Germinal center (tissue), 1 donor: ENCODE measurements around the gene OAS1.
"Not testable (repeated sequence)": the region's sequence is repeated elsewhere in the genome, so short reads cannot be mapped to it uniquely, and the experiment has no call there.

Experiments used
- DNase-seq: peaks from one replicate; pipeline ENCODE4 v3.0.0; 2012; ENCODE audit warnings: mixed read lengths, low spot score

OAS1 gene

DNA sequence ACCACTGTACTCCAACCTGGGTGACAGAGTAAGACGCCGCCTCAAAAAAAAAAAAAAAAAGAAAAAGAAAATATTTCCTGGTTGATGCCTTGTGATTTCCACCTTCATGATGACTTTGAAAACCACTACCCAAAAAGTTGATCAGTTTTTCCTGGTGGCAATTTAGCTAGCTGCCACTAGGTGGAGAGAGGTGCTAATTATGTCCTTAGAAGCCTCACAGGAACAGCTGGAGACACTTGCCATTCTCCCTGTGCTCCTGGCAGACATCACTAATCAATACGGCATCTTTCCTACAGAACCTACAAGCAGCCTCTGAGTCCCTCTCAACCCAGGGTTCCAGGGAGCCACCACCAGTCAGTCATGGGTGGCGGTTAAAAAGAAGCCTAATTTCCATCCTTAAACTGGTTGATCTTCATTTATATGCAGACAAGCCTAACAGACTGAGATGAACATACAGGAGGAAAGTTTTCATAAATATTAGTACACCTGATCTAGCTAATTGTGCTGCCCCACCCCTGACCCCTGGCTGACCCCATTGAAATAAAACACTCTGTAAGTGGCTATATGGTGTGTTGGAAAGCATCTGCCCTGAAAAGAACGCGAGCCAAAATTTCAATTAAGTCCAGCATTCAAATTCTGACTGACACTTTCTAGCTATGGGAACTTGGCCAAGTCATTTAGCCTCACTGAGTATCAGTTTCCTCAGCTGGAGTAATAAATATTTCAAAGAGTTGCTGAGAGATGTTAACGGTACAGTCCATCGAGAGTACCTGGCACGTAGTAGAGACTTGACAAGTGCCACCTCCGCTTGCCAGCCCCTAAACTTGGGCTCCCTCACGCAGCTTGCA lies 6.2 kb upstream of the OAS1 start:
- DNase-seq: peak; percentile 50

DNA sequence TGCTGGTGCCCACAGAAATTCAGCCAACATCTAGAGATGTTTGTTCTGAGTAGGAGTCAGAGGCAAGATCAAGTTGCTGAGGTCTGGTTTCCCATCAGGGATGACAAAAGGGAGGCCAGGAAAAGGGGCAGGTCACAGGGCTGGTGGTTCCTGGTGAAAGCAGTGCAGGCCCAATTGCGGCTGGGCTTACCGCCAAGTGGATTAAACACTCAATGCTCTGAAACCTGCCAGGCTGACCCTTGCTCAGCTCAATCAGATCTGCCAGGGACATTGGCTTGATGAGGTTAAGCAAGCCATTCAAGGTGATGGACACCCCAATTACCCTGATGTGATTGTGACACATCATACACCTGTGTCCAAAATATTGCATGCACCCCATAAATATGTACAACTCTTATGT lies 5.5 kb upstream of the OAS1 start:
- DNase-seq: no peak

DNA sequence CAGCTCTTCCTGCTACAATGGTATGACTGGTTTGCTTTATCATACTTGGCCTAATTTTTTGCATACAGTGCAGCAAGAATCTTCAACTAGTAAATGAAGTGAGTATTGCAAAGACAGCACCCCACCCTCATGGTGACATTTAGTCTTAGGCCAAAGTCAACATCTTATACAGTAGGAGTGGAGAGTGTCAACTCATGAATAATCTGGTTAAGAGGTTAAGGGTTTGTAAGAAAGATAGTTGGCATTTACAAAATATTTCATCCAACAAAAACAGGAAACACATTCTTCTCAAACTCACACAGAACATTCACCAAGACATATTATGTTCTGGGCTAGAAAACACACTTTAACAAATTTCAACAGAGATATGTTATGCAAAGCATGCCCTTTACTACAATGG lies 2.2 kb upstream of the OAS1 start:
- no peak for DNase-seq

DNA sequence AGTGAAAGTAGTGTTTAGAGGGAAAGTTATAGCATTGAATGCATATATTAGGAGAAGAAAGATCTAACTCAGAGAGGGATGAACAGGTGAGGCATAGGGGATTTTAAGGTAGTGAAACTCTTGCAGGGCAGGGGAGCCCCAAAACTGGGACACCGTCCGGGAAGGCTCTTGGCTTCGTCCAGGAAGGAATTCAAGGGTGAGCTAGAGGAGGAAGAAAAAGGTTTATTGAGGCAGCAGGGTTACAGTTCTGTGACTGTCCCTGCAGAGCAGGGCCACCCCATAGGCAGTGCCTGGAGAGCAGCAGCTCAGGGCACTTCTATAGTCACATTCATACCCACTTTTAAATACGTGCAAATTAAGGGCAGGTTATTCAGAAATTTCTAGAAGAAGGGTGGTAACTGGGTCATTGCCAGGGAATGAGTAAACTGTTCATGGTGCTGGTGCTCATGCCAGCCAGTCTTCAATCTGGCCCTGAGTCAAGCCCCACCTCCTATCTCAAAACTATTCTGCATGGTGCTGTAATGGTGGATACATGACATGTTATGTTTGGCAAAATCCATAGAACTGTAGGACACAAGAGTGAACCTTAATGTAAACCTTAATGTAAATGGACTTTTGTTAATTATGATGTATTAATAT lies 1.2 kb upstream of the OAS1 start:
- no peak for DNase-seq

DNA sequence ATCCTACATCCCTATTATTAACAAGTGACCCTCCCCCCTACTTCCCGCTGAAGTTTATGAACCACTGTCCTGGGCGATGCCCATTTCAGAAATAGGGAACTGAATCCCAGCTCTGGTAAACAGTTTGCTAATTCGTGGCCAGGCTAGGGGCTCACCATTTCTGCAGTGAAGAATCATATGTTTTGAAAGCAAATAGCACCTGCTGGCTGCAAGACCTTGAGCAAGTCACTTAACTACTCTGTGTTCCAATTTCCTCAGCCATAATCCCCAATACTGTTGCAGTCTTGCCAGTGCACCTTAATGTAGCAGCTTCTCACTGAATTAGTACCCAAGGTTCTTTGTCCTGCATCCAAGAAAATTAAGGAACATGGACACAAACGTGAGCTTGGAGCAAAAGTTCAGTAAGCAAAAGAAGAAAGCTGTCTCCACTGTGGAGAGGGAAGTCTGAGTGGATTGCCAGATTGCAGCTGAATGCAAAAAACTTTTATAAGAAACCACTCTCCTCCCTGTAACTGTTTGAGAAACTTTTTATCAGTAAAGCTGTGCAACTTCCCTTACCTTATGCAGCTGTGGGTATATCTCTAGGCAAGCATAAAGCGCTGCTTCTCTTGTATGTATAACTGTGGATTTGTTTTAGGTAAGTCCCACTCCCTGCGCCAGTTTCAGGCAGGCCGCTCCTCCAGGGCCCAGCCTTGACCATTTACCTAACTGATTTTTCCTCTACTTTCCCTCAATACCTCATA lies 824 bp downstream of the OAS1 start:
- peak; percentile 45 for DNase-seq

DNA sequence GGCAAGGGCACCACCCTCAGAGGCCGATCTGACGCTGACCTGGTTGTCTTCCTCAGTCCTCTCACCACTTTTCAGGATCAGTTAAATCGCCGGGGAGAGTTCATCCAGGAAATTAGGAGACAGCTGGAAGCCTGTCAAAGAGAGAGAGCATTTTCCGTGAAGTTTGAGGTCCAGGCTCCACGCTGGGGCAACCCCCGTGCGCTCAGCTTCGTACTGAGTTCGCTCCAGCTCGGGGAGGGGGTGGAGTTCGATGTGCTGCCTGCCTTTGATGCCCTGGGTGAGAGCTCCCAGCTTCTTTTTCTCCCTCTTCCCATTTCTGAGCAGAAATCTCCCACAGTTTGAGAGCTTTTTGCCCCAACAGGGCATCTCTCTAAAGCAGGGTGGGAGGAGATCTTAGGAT lies 1.8 kb downstream of the OAS1 start:
- no peak for DNase-seq

DNA sequence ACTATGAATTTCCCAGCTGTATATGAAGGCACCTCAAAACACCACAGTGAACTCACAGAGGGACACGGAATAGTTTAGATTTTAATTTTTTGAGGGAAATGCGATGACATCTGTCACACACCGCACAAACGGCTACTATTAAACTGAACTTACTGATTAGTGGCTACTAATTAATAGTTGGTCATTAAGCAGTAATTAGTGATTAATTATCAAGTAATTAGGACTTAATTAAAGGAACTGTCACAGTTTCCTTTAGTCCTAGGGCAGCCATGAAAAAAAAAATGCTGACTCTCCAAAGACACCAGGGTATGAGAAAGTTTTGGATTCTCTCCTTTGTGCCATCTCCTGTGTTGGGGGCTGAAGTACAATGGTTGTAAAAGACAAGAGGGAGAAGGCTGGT lies 2.9 kb downstream of the OAS1 start:
- no peak for DNase-seq

DNA sequence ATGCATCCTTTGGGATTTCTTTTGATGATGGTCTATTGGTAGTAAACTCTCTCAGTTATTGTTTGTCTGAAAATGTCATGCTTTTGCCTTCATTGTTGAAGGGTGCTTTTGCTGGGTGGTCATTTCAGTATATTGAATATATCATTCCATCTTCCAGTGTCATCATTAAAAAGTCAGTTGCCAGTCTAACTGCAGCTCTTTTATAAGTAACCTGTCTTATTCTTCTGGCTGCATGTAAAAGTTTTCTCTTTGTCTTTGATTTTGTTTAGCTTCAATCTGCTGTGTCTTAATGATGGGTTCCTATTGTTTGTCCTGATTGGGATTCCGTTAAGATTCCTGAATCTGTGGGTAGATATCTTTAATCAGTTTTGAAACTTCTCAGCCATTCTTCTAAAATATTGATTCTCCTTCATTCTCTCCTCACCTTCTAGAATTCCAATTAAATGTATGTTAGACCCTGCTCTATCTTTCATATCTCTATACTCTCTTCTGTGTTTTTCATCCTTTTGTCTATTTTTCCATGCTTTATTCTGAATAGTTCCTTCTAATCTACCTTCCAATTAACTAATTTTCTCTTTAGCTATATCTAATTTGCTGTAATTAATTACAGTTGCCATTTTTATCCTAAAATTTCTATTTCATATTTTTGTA lies 6.4 kb downstream of the OAS1 start:
- no peak for DNase-seq

DNA sequence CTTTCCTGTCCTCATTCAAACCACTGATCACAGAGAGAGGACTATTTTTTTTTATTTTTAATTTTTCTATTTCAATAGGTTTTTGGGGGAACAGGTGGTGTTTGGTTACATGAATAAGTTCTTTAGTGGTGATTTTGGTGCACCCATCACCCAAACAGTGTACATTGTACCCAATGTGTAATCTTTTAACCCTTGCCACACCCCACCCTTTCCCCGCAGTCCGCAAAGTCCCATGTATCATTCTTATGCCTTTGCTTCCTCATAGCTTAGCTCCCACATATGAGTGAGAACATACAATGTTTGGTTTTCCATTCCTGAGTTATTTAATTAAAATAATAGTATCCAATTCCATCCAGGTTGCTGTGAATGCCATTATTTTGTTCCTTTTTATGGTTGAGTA lies 7.1 kb downstream of the OAS1 start:
- DNase-seq: not testable (repeated sequence)

DNA sequence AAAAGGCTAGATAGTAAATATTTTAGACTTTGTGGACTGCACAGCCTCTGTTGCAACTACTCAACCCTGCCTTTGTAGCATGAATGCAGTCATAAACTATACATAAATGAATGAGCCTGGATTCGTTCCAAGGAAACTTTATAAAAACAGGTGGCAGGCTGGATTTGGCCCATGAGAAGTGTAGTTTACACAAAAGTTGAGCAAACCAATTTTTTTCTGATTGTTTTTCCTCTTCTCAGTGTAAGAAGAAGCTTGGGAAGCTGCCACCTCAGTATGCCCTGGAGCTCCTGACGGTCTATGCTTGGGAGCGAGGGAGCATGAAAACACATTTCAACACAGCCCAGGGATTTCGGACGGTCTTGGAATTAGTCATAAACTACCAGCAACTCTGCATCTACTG lies 9.5 kb downstream of the OAS1 start:
- DNase-seq: no peak

DNA sequence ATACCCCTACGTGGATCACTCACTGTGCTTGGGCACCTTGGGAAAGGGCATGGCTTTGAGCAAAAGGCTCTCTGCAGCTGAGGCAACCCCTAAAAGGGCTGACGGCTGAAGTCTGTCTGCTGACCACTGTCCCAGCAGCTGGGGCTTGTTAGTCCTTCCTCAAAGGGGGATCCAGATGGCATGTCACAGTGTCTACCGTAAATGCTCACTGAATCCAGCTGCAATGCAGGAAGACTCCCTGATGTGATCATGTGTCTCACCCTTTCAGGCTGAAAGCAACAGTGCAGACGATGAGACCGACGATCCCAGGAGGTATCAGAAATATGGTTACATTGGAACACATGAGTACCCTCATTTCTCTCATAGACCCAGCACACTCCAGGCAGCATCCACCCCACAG lies 12.4 kb downstream of the OAS1 start:
- DNase-seq: no peak

DNA sequence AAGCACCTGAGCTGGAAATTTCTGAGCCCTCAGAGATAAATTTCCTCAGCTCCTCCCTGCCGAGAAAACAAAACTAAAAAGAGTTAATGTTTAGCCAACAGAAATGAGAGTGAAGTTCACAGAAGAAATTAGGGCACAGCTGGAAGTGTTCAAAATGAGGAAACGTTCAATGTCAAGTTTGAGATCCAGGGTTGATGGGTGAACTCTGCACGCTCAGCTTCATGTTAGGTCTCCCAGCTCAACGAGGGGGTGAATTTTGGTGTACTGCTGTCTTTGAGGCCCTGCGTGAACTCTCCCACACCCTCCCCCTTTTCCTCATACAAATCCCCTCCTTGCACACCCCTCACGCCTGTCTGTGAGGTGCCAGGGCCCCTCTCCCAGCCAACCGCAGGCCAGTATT lies 18.2 kb downstream of the OAS1 start:
- no peak for DNase-seq

DNA sequence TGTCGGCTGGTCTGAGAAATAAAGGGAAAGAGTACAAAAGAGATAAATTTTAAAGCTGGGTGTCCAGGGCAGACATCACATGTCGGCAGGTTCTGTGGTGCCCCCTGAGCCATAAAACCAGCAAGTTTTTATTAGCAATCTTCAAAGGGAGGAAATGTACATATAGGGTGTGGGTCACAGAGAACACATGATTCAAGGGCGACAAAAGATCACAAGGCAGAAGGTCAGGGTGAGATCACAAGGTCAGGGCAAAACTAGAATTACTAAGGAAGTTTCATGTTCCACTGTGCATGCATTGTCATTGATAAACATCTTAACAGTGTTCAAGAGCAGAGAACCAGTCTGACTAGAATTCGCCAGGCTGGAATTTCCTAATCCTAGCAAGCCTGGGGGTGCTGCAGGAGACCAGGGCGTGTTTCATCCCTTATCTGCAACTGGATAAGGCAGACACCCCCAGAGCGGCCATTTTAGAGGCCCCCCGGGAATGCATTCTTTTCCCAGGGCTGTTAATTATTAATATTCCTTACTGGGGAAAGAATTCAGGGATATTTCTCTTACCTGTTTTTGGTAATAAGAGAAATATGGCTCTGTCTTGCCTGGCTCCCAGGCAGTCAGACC lies 19.8 kb downstream of the OAS1 start:
- not testable (repeated sequence) for DNase-seq

DNA sequence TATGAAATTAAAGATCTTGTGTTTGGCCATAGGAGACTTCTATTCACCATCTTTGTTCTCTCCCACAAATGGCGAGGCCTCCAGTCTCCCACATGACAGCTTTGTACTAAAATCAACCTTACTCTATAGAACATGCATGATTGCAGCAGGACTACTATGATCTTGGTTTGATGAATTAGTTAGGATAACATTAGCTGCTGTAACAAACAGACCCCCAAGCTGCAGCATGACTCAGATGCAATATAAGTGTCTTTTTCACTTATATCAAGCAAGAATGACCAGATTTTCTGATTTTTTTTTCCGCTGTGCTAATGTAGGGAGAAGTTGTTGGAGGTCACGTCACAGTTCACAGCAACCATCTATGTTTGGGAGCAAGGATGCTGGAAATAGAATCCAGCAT lies 20.7 kb downstream of the OAS1 start:
- no peak for DNase-seq

DNA sequence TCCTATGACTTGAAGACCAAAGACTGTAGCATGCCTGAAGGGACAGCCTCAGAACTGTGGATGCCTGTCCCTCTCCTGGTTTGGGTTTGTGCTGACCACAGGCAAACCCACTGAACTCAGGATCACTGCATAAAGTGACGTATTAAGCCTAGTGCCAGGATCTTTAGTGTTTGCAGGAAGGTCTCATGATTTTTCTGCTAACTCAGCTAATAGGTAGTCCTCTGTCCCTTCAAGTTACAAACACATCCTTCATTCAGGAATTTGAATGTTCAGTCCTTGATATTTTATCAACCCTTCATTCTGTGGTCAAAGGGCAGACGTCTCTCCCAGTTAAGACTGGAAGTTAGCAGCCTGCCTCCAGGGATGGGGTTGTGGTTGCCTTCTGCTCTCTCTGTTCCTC lies 21.2 kb downstream of the OAS1 start:
- DNase-seq: no peak

DNA sequence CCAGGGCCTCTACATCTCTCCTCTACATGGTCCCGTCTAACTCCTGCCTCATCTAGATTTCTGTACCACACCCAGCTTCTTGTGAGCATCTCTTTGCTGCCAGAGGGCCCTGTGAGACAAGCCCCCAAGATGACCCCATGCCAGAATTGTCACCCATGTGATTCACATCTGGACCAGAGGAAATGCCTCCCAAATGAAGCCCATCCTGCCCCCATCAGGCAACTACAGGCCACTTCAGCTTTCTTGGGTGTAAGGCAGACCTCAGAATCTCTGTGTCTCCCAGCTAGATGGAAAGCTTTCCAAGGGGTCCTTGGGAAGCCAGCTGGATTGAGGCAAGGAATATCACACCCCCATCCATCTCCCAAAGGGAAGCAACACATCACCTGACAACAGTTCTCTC lies 22.2 kb downstream of the OAS1 start:
- no peak for DNase-seq

DNA sequence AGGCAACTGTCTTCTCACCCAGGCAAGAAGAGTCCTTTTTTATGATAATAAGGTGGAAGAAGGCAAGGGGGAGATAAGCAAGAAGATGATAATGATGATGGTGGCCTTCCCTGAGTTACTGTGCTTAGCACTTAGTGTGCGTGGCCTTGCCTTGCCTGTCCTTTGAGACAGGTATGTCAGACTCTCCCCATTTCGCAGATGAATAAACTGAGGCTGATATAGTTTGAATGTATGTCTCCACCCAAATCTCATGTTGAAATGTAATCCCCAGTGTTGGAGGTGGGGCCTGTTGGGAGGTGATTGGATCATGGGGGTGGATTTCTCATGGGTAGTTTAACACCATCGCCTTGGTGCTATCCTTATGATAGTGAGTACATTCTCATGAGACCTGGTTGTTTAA lies 23.0 kb downstream of the OAS1 start:
- DNase-seq: no peak

DNA sequence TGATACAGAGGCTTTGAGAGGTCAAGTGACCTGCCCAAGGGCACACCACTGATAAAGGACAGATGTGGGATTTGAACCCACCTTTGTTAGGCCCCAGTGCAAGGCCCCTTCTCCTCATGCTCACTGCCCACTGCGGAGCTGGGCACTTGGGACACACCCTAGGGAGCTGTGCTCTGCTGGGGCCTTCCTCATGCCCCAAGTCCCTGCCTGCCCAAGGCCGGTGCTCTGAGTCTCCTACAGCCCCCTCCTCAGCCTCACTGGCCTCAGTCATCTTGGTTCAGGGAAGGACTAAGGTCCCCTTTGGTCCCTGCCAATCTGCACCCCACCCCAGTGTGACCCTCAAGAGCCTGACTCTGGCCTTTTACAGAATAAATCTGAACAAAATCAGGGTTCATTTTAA lies 23.6 kb downstream of the OAS1 start:
- DNase-seq: no peak

DNA sequence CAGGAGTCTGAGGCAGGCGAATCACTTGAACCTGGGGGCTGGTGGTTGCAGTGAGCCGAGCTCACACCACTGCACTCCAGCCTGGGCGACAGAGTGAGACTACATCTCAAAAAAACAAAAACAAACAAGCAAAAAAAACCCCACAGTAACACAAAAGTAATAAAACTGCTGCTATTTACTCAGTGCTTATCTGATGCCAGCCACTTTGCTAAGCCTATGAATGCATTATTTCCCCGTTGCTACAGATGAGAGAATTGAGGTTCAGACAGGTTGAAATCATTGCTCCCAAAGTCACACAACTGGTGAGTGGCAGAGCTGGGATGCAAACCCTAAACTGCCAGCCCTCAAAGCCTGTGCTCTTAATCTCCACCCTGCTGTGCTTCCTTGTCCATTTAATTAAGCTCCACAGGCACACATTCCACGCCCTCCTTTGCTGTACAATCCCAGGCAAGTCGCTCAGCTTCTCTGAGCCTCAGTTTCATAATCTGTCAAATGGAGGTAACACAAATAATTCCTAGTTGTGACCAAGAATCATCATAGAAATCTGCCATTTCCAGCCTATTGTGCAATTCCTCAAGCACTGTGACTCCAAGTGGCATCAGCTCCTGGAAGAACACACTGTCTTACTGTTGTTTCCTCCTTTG lies 25.8 kb downstream of the OAS1 start:
- DNase-seq: no peak

DNA sequence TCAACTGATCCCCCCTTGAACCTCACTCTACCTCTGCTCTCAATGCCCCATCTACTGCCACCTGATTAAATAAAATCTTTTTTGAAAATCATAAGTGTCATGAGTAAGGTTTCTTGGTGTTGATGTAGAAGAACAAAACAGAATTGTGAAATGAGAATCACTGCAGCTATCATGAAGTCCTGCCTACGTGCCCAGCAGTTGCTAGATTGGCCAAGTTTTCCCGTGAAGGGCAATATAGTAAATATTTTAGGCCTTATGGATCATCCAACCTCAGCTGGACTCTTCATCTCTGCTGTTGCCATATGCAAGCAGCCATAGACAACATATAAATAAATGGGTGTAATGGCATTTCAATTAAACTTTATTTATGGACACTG lies 26.4 kb downstream of the OAS1 start:
- DNase-seq: no peak

DNA sequence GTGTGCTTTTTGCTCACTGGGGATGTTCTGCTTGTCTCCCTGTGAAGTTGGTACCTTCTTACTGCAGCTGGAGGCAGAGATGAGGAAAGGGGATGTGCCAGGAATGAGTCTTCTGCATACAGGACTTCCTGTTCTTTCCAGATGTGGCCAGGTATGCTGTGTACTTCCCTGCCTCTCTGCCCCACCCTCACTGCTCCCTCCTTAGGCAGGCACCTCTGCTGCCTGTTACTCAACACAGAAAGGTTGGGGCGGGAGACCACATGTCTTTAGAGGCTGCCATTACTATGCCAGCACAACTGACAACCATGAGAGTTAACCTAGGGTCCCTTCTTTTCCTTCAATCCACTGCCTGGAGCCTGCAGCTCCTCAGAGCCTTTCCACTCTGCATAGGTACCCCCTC lies 29.5 kb downstream of the OAS1 start:
- DNase-seq: no peak

DNA sequence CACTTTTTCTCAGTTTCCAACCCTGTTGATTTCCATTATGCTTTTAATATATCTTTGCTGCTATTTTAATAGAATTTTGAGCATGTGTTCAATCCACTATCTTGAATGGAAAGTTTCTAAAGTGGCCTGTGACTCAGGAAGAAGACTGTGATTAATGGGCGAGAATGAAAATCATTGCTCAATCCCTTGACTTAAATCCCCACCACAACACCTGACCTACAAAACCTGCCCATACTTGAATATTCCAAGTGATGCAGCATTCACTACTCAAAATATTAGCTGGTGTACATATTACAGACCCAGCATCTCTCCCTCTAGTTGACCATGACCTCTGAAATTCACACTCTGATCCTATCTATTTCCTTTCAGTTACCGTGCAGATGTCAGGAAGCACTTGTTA lies 30.2 kb downstream of the OAS1 start:
- no peak for DNase-seq
